LoVo (cell line): ENCODE data around the gene CRKL.

Source experiments
- DNase-seq: peaks from one replicate; pipeline ENCODE4 v3.0.0-alpha.2; 2016; ENCODE audit warnings: low spot score

Gene CRKL

DNA sequence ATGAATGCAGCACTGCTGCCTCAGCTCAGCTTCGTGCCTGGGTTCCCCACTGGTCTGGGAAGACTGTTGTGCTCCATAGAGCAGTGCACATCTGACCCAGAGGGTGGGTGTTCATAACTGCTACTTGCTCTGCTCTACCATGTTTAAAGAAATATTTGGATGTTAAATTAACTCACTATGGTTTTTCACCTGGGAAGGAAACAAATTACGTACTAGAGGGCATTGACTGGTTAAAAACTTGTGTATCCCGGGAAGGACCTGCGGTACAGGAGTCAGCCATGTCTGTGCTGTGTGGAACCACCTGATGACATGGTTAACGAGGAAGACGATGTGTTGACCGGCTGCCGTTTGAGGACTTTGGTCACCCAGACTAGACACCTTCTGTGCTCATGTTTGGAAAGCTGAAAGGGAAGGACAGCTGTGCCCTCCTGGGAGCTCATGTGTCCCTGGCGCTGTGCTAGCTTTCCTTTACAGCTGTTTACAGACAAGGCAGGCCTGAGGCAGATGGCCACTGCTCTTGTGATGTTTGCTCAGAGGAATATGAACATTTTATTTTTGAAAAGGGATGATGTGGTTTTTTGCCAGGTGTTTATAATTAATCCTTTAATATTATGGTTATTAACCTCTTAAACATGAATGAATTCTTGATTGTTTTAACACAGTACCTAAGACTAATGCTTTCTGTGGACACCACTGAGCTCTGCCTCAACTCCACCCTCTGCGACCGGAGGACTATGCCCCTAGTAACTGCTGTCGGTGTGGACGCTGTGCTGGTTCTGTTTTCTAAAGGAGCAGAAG, 35.5 kb downstream of the CRKL start:
- DNase-seq, result no peak

DNA sequence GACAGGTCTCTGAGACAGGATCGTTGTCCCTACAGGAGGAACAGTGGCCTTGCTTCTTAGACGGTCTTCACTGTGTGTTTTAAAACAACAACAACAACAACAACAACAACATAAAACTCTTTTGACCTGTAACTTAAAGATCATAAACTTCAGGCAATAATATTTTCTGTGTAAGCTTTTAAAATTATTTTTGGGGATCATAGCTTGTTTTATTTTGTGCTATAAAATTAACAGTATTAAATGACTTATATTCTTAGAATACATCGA, 36.1 kb downstream of the CRKL start:
- no peak for DNase-seq

DNA sequence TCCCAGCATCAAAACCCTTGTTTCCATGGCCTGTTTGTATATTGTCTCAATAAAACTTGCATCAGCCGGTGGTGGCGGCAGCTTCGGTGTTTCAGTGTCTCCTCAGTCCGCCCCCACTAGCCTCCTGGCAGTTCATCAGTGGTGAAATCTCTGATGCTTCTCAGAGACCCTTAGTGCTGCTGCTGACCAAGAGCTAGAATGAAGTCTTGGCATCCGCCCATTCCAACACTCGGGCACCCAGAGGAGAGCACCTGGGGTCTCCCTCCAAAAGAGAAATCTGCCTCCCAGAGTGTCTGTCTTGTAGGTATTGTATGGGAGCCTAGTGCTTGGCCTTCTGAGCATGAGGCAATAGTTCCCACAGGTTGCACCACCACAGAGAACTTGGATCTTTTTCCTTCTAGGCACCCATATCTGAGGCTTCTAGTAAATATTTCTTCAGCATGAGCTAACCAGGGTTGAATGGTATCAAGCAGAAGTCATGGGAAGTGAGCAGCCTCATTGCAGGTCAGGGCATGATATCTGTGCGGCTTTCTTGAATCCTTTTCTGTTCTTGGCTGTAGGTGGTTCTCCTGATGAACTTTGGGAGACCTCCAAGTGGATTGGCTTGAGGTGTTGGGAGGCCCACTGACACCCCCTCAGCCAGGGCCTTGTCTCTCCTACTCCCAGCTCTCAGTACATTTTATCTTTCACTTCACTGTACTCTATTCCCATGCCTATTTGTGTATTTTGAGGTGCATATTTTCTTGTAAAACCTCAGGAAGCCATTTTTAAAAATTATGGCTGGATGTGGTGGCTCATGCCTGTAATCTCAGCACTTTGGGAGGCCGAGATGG, 36.7 kb downstream of the CRKL start:
- no peak for DNase-seq

DNA sequence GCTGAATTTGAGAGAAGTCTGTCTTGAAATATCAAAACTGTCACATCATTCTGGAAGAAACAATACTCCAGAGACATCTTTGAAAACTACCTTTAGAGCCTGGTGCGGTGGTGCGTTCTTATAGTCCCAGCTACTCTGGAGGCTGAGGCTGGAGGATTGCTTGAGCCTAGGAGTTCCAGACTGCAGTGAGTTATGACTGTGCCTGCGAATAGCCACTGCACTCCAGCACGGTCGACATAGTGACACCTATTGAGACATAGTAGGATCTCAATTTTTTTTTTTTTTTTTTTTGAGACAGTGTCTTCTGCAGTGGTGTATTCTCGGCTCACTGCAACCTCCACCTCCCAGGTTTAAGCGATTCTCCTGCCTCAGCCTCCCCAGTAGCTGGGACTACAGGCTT, 38.3 kb downstream of the CRKL start:
- DNase-seq, result no peak

DNA sequence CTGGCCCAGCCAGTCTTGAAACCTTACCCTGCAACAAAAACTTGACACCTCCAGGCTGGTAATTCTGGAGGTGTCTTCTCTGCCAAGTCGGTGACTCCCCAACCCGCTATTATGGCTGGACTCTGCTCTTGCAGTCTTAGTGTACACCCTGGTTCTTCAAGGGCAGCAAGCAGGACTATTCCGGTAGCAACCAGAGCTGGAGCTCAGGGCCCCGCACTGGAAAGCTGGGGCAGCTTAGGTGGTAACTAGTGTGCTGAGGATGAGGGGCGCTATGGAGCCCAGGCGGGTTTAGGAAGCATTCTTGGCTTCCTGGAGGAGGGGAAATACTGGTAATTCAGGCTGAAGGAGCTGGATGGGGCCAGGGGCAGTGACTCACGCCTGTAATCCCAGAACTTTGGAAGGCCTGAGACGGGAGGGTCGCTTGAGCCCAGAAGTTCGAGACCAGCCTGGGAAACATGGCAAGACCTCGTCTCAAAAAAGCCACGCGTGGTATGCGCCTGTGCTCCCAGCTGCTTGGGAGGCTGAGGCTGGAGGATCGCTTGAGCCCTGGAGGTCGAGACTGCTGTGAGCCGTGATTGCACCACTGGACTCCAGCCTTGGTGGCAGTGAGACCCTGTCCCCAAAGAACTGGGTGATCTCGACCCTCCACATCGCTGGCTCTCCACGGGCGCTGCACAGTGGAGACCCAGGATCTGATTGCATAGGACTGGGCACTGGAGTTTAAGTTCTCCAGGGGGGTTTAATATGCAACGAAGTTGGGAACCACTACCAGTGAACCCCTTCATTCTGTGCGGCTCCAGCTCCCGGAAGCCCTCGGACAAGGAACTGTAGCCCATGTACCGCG, 39.3 kb downstream of the CRKL start:
- DNase-seq, result no peak

DNA sequence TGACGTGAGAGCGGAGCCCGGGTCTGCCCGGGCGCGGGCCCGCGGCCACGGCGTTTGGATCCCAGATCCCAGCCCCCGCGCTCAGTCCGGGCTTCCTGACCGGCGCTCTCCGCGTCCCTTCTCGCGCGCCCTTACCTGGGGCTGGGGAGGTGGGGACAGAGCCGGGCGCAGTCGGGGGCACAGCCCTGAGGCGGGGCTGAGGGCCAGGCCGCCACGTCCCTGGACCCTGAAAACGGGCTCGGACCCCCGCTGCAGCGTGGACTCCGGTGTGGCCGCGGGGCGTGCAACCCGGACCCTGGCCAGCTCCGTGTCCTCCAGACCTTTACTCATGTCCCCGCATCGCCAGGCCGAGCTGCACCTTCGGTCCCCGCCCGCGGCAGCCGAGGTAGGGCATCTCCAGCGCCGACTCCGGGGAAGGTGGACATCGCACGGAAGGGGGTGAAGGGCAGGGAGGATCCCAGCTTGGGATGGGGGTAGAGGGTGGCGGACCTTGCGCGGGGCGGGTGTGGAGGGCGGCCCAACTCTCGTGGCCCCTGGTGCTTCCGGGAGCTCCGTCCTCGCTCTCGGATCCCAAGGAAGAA, 40.0 kb downstream of the CRKL start:
- no peak for DNase-seq

DNA sequence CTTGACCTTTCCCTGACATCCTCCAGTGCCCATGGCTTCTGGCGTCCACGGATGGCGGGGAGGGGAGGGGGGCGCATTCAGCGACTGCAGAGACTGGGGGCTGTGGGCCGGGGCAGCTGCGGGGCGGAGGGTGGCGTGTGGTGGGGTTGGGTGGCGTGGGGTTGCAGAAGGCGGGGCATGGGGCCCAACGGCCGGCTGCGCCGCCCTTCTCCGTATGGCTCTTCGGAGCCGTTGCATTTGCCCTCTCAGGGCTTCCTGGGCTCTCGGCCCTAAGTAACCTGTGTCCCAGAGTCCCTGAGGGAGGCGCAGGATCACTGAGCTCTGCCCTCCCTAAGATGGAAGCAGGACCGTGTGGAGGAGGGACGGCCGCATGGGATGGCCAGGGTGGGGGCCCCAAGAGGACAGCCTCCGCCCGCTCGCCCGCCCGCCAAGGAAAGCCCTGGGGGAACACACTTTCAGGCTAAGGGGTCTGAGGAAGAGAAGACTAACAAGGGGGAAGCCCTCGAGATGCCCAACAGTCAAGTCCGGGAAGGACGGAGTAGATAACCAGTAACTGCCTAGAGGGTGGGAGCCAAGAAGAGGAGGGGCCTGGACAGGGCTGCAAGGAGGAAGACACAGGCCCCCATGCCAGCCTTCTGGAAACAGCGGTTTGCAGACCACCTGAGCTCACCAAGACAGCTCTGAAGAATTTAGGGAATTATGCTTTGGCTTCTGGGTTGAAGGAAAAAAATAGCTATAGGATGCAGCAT, 40.6 kb downstream of the CRKL start:
- DNase-seq, result no peak

DNA sequence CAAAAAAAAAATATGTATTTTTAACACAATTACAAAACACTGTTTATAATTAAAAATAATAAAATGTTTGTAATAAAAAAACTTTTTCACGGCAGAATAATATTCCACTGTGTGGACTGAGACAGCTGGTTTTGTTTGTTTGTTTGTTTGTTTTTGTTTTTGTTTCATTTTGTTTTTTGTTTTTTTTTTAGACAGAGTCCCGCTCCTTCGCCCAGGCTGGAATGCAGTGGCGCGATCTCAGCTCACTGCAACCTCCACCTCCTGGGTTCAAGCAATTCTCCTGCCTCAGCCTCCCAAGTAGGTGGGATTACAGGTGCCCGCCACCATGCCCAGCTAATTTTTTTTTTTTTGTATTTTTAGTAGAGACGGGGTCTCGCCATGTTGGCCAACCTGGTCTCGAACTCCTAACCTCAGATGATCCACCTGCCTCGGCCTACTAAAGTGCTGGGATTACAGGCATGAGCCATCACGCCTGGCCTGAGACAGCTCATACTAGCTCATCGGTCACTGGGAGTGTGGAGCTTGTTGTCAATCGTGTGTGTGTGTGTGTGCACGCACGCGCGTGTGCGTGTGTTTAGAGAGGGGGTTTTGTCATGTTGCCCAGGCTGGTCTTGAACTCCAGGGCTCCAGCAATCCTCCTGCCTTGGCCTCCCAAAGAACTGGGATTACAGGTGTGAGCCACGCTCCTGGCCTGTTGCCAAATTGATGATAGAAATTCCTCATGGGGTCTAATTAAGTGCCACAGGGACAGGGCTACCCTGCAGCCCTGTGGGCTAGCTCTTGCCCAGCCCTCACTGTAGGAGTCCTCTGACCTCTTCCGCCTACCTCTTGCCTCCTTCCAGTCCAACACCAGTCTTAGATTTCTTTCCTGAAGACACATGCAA, 42.6 kb downstream of the CRKL start:
- DNase-seq, result no peak

DNA sequence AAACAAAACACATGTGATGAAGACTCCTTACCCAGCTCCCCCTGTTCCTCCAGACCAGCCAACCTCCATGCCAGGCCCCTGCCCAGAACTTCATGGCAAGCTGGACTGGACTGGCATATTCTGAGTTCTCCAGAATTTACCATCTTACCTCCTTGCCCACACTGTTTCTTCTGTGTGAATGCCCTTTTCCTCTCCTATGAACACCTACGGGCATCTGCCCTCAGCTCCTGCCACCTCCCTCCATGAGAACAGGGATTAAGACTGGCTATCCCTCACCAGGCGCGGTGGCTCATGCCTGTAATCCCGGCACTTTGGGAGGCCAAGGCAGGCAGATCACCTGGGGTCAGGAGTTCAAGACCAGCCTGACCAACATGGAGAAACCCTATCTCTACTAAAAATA, 43.4 kb downstream of the CRKL start:
- DNase-seq, result no peak

DNA sequence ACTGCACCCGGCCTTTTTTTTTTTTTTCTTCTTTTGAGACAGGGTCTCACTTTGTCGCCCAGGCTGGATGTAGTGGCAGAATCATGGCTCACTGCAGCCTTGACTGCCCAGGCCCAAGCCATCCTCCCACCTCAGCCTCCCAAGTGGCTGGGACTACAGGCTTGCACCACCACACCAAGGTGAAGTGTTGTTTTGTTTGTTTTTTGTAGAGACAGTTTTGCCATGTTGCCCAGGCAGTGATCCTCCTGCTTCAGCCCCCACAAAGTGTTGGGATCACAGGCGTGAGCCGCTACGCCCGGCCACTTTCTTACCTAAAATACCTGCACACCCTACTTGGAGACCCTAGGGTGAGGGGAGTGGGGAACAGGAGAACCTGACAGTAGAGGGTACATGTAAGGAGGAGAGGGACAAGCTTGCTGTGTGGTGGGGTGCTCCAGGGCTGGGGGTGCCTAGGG, 45.3 kb downstream of the CRKL start:
- DNase-seq, result no peak

DNA sequence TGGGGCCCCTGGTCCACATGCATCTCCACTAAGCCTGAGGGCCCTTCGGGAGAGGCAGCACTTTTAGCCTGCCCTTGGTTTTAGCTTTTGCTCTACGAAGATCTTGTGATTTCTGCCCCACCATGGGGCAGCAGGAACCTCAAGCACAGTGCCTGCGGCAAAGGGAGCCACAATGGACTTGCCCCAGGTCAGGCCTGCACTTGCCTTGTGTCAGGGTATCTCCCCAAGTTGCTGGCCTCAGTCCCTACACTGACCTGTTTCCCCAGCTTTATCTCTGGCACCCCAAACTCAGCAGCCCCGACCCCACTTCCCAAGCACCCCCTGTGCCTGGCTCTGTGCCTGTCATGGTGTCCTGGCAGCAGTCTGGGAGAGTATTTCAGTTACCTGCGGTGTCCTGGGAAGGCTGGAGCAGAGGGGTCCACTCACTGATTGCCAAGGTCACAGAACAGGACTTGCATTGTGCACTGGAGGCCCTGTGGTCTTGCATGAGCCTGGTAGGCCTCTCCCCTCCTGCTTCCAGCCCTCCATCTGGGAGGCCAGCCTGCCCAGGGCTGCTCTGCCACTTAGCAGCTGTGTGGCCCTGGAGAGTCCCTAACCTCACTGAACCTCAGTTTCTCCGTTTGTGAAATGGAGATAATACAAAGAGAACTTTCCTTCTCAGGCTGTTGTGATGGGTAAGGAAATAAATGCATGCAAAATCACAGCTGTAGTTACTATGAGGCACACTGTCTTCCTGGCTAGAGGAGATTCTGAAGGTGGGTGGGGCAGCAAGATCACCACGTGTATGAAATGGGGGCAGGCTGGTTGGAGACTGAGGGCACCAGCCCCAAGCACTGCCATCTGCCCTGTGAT, 46.2 kb downstream of the CRKL start:
- DNase-seq, result no peak

DNA sequence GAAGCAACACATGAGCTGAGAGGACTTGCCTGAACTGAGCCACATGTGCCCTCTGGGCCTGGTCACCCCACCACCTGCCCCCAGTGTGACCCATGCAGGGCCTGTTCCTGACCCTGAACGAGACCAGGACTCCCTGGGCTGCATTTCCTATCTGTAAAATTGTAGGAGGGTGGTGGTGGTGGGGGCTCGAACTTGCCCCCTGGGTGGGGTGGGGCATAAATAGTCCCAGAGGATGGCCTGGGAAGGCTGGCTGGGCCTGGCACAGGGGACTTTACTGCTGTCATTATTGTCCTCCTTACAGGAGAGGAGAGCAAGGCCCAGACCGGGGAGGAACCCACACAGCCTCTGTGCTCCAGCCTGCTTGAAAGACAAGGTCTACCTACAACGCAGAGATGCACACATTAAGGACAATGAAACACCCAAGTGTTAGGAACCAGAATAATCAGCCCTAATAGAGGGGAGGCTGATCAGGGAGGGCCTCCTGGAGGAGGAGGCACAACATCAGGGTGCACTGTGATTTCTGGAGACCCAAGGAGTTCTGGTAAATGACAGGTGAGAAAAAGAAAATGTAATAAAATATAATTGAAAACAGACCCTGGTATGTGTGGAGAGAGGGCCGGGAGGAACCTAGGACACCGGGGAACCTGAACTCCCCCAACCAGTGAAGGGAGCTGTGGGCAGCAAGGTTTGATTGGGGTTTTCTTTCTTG, 47.0 kb downstream of the CRKL start:
- DNase-seq, result no peak

DNA sequence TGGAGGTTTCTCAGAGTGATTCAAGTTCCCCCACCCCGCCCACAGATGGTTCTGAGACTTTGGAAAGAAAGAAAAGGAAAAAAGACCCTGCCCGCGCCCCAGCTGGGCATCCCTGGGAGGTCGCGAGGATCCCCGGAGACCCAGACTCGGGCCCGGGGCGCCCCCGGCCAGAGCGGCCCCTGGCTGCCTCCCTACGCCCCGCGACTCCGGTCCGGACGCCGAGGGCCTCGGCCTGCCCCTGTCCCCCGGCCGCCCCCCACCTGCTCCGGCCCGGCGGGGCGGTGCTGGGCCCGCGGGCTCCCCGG, 47.5 kb downstream of the CRKL start:
- no peak for DNase-seq

DNA sequence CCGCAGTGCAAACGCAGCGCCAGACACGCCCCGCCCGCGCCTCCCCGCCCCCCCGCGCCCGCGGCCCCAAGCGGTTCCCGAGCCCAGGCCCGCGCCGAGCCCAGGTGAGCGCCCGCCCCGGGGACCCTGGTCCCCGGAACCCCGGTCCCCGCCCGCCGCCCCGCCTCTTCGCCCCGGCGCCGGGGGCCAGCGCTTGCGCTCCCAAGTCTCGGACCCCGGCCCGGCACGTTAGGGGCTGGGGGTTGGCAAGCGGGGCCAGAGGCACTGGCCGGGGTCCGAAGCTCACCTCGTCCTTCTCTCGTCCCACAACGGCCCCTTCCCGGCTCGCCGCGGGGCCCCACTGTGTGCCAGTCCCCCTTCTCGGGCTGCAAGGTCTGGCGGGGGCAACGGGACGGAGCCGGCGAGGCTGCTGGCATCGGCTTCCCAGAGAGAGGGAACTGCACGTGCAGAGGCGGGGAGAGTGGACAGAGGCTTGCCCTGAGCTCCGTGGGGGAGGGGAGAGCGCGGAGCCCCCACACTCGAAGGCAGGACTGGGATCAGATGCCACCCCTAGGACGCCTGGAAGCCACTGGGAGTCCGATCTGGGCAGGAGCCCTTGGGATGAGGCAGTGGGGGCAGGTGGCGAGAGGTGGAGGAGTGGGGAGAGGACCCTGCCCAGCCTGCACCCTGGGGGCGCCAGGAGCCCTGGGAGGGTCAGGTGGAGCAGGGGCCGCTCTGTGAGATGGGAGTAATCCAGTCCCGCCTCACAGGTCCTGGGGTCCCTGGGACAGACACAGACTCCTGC, 48.1 kb downstream of the CRKL start:
- DNase-seq, result no peak

DNA sequence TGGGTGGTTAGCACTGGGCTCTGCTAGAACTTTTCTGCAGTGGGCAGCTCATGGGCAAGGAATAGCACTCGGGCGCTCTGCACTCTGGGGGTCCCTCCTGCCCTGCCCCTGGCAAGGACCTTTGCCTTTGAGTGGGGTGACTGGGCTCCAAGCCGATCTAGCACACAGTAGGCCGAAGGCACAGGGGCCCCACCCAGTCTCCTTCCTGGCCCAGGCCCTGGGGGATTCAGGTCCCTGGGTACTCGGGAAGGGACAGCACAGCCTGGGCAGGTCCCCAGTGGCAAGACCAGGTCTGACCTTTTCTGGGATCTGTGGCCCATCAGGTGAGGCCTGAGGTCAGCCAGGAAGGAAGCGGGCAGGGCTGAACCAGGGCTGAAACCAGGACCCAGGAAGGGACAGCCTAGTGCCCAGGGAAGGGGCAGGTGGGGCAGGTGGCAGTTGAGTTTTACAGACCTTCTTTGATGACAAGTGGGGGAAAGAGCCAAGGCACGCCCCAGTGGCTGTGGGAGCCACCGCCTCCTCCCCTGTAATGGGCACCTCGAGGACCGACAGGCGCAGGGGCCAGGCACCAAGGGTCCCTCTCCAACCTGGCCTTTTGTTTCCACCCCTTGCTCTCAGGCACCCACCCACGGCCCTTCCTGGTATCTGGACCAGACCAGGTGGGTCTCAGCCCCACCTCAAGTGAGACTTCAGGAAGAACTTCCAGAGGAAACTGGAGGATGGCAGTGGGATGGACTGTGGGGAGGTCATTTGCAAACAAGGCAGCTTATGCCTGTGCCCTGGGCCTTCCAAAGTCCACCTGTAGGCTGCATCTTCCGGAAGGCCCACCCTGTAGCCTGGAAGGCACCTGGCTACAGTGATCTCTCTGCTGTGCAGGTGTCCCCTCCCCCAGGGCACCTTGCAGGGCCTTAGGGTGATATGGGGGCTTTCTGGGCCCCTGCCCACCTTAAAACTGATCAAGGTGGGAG, 49.0 kb downstream of the CRKL start:
- DNase-seq, result no peak

DNA sequence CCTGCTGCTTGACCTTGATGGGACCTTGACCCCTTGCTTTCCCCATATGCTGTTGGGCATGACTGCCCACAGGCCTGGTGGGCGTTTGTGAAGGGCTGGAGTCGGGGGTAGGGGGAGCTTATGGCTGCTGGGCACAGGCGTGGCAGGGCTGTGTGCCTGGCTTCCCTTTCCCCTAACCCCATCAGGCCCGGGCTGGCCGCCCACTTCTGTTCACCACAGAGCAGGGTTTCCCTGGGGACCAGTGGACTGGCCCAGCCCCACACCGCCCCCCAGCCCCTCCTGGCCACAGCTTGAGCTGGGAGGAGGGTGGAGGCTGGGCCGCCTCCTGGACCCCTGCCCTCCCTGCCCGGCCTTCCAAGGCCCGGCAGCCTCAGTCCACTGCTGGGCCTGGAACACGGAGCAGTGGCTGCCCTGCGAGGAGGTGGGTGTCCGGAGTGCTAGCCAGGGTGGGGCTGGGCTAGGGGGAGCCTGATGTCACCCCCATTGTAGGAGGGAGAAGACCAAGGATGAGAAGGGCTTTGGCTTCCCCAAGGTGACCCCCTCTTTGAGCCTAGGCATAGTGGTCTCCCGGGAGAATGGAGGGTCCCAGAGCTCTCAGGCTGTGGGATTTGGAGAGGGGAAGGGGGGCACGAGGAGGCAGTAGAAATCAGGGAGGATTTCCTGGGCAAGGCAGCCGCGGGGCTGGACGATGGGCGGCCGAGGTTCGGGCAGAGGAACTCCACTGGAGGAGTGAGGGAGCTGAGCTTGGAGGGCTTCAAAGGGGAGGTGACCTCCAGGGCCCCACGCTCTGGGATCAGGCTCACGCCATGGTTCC, 49.9 kb downstream of the CRKL start, which contains the start of gene AIFM3:
AIFM3 (plus strand) TSS at position 373 of the 814 bp plus-strand sequence. CDS start 690 bp downstream, outside the sequence.
- no peak for DNase-seq
